ENCODE results near the gene SPG11. TPM values are rescaled to one million over a fixed set of nuclear protein-coding genes. Genes with fewer than 3 reads are reported as not detected.
"Not testable (repeated sequence)": the region's sequence is repeated elsewhere in the genome, so short reads cannot be mapped to it uniquely, and the experiment has no call there.

SPG11 gene
- polyA plus RNA-seq, 2 donors: 23.5 to 29.4 TPM

DNA sequence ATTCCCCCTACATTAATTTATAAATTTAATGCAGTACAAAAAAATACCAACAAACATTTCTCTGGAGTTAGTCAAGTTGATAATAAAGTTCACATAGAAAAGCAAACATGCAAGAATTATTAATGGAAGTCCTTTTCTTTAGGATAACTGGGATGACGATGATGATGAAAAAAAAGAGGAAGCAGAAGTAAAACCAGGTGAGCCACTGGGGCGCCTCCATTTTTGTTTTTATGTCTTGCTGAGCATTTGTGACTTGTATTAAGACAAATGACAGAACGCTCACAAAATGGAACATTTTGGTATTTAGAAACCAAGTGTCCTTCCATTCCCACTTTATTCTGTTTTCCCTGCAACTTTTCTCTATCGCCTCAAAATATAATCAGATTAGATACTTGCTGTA is 112.7 kb downstream of the SPG11 start:
- Histone ChIP-seq H3K27ac (ENCODE audit: low read depth in 2 of 2, low read length in 1 of 2) (no peak overlapping the region), H3K27me3 (ENCODE audit: control insufficient read depth in 1 of 2, insufficient read depth in 2 of 2, low read length in 2 of 2) (no peaks in the 10 kb centered on the region), H3K36me3 (ENCODE audit: control insufficient read depth in 2 of 2, insufficient read depth in 2 of 2, low read length in 1 of 2) (peaks cover 3 to 7% of the 10 kb centered on the region in 2 donors), H3K4me1 (ENCODE audit: control insufficient read depth in 2 of 2, insufficient read depth in 2 of 2, low read length in 1 of 2) (no peaks in the 10 kb centered on the region), H3K4me3 (ENCODE audit: low read depth in 1 of 2, low read length in 2 of 2) (no peak overlapping the region), H3K9me3 (ENCODE audit: control insufficient read depth in 2 of 2, insufficient read depth in 1 of 2, low read depth in 1 of 2, low read length in 1 of 2) (no peaks in the 10 kb centered on the region)
- WGBS, 2 donors: 95 to 98% methylated on average over 4 of the region's 4 CpGs

DNA sequence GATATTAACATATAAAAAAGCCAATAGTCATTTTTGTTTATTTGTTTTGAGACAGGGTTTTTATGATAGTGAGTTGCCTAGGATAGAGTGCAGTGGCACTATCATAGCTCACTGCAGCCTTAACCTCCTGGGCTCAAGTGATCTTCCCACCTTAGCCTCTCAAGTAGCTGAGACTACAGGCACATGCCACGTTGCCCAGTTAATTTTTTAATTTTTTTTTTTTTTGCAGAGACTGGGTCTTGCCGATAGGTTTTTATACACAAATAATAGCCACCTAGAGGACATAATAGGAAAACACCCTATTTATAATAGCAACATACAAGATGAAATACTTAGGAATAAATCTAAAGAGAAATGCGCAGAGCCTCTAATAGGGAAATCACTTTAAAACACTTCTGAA is 113.2 kb downstream of the SPG11 start:
- Histone ChIP-seq H3K27me3 (ENCODE audit: control insufficient read depth in 1 of 2, insufficient read depth in 2 of 2, low read length in 2 of 2) (no peaks in the 10 kb centered on the region), H3K36me3 (ENCODE audit: control insufficient read depth in 2 of 2, insufficient read depth in 2 of 2, low read length in 1 of 2) (peaks cover 3 to 7% of the 10 kb centered on the region in 2 donors), H3K4me1 (ENCODE audit: control insufficient read depth in 2 of 2, insufficient read depth in 2 of 2, low read length in 1 of 2) (no peaks in the 10 kb centered on the region), H3K9me3 (ENCODE audit: control insufficient read depth in 2 of 2, insufficient read depth in 1 of 2, low read depth in 1 of 2, low read length in 1 of 2) (no peaks in the 10 kb centered on the region), H3K4me3 (ENCODE audit: low read depth in 1 of 2, low read length in 2 of 2) (no peak overlapping the region), H3K27ac (ENCODE audit: low read depth in 2 of 2, low read length in 1 of 2) (no peak overlapping the region)
- 36% methylated on average over 3 of the region's 3 CpGs for WGBS, 2 donors

DNA sequence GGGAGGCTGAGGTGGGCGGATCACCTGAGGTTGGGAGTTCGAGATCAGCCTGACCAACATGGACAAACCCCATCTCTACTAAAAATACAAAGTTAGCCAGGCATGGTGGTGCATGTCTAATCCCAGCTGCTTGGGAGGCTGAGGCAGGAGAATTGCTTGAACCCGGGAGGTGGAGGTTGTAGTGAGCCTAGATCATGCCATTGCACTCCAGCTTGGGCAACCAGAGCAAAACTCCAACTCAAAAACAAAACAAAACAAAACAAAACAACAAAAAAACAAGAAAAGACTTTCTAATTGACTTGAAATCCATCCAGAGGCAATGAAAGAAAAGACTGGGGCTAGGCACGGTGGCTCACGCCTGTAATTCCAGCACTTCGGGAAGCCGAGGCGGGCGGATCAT is 114.3 kb downstream of the SPG11 start:
- H3K36me3 ChIP-seq (ENCODE audit: control insufficient read depth in 2 of 2, insufficient read depth in 2 of 2, low read length in 1 of 2); H3K27ac ChIP-seq (ENCODE audit: low read depth in 2 of 2, low read length in 1 of 2): not testable (repeated sequence)
- 96 to 97% methylated on average over 9 of the region's 9 CpGs for WGBS, 2 donors

DNA sequence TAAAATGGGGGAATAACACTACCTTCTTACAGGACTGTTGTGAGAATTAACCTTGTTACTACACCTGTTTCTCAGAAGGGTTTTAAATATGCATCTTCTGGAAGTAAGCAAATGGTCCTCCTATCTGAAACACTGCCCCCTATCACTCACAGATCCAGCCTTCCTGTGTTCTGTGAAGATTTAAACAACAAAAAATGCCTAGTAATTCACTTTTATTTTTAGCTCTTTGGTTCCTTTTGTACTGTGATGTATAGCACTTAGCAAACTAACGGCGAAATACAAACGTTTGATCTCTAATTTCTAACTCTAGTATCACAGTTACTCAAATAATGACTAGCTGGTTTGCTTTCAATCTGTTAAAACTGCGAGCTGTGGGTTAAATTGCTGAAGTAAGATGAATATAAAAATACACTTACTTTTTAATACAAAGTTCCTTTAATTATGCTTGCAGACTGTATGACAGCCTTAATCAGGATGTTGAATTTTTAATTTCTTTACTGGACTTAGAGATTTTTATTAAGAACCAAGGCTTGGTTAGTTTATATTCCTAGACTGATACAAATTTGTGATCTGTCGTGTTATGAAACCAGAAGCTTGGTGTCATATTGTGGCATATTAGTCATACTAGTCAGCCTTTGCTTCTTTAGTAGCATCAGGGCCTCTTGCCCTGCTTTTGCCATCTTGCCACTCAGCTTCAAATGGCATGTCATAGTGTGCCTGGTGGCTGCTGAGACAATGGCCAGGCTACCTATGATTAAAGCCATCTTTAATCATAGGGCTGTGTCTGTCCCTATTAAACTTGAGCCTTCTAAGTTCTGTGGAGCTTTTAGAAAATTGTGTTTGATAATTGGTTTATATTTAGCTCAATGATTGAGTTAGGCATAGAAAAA is 117.3 kb downstream of the SPG11 start:
- 46 to 52% methylated on average over 5 of the region's 5 CpGs for WGBS, 2 donors
- Histone ChIP-seq H3K4me3 (ENCODE audit: low read depth in 1 of 2, low read length in 2 of 2) (no peak overlapping the region), H3K27me3 (ENCODE audit: control insufficient read depth in 1 of 2, insufficient read depth in 2 of 2, low read length in 2 of 2) (no peaks in the 10 kb centered on the region), H3K9me3 (ENCODE audit: control insufficient read depth in 2 of 2, insufficient read depth in 1 of 2, low read depth in 1 of 2, low read length in 1 of 2) (no peaks in the 10 kb centered on the region), H3K36me3 (ENCODE audit: control insufficient read depth in 2 of 2, insufficient read depth in 2 of 2, low read length in 1 of 2) (peaks cover 0 to 3% of the 10 kb centered on the region in 2 donors), H3K27ac (ENCODE audit: low read depth in 2 of 2, low read length in 1 of 2) (no peak overlapping the region), H3K4me1 (ENCODE audit: control insufficient read depth in 2 of 2, insufficient read depth in 2 of 2, low read length in 1 of 2) (no peaks in the 10 kb centered on the region)

More for the DNA sequence above, 114.3 kb downstream of the SPG11 start:
- not testable (repeated sequence) for H3K4me3 ChIP-seq (ENCODE audit: low read depth in 1 of 2, low read length in 2 of 2); H3K9me3 ChIP-seq (ENCODE audit: control insufficient read depth in 2 of 2, insufficient read depth in 1 of 2, low read depth in 1 of 2, low read length in 1 of 2); H3K4me1 ChIP-seq (ENCODE audit: control insufficient read depth in 2 of 2, insufficient read depth in 2 of 2, low read length in 1 of 2); H3K27me3 ChIP-seq (ENCODE audit: control insufficient read depth in 1 of 2, insufficient read depth in 2 of 2, low read length in 2 of 2)

DNA sequence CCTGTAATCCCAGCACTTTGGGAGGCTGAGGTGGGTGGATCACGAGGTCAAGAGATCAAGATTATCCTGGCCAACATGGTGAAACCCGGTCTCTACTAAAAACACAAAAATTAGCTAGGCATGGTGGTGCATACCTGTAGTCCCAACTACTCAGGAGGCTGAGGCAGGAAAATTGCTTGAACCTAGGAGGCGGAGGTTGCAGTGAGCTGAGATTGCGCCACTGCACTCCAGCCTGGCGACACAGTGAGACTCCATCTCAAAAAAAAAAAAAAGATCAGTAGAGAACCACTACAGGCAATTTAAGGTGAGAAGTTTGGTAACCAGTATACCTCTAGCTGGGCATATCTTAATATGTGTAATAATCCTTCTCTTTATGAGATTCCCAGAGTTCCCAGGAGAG is 118.7 kb downstream of the SPG11 start:
- not testable (repeated sequence) for H3K27me3 ChIP-seq (ENCODE audit: control insufficient read depth in 1 of 2, insufficient read depth in 2 of 2, low read length in 2 of 2); H3K4me3 ChIP-seq (ENCODE audit: low read depth in 1 of 2, low read length in 2 of 2); H3K27ac ChIP-seq (ENCODE audit: low read depth in 2 of 2, low read length in 1 of 2); H3K36me3 ChIP-seq (ENCODE audit: control insufficient read depth in 2 of 2, insufficient read depth in 2 of 2, low read length in 1 of 2); H3K4me1 ChIP-seq (ENCODE audit: control insufficient read depth in 2 of 2, insufficient read depth in 2 of 2, low read length in 1 of 2); H3K9me3 ChIP-seq (ENCODE audit: control insufficient read depth in 2 of 2, insufficient read depth in 1 of 2, low read depth in 1 of 2, low read length in 1 of 2)
- WGBS, 2 donors: 91 to 93% methylated on average over 5 of the region's 5 CpGs

DNA sequence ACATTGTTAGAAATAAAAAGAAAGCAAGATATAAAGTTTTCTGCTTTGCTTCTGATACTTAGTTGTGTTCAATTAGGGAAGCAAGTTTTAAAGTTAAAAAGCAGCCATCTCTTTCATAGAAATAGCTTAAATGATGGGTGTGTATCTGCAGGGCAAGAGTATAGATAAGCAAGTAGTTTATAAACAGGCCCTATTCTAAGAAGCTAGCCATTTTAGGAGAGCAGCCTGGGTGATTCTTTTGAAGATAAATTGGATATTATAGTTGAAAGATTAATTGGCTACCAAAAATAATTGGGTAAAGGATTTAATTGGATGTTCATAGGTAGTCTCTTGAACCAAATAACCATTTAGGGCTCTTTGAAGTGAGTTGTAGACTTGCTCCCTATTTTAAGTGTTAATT is 120.9 kb downstream of the SPG11 start:
- Histone ChIP-seq H3K4me3 (ENCODE audit: low read depth in 1 of 2, low read length in 2 of 2) (no peak overlapping the region), H3K36me3 (ENCODE audit: control insufficient read depth in 2 of 2, insufficient read depth in 2 of 2, low read length in 1 of 2) (peaks cover 0 to 3% of the 10 kb centered on the region in 2 donors), H3K27ac (ENCODE audit: low read depth in 2 of 2, low read length in 1 of 2) (no peak overlapping the region), H3K27me3 (ENCODE audit: control insufficient read depth in 1 of 2, insufficient read depth in 2 of 2, low read length in 2 of 2) (no peaks in the 10 kb centered on the region), H3K9me3 (ENCODE audit: control insufficient read depth in 2 of 2, insufficient read depth in 1 of 2, low read depth in 1 of 2, low read length in 1 of 2) (no peaks in the 10 kb centered on the region), H3K4me1 (ENCODE audit: control insufficient read depth in 2 of 2, insufficient read depth in 2 of 2, low read length in 1 of 2) (no peaks in the 10 kb centered on the region)

DNA sequence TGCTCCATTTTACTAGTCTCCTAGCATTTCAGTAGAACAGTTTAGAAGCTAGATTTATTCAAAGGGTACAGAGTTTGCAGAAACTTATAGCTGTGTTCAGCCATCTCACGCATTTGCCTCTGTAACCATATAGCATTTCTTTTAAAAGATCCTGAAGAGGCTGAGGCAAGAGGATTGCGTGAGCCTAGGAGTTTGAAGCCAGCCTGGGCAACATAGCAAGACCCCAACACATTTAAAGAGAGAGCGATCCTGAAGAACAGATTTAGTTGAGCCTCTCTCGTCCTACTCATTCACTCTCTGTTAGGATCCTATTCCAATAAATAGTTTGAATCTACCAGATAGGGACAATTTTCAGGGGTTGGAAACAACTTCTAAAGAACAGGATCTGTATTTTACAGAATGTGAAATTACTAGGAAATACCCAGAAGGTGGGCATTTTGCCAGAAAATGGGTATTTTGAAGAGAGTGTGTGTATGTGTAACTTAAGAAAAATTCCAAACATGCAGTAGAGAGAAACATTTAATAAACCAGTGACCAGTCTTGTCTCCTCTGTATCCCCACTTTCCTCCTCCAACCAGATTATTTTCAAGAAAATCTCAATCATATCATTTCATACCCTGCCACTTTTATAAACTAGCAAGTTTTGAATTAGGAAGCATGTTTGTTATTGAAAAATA is 122.0 kb downstream of the SPG11 start:
- WGBS, 2 donors: 95 to 96% methylated on average over 4 of the region's 4 CpGs
- no peaks in the 10 kb centered on the region for H3K4me1 ChIP-seq (ENCODE audit: control insufficient read depth in 2 of 2, insufficient read depth in 2 of 2, low read length in 1 of 2)
- H3K4me3 ChIP-seq (ENCODE audit: low read depth in 1 of 2, low read length in 2 of 2): no peak overlapping the region
- no peak overlapping the region for H3K27ac ChIP-seq (ENCODE audit: low read depth in 2 of 2, low read length in 1 of 2)
- no peaks in the 10 kb centered on the region for H3K27me3 ChIP-seq (ENCODE audit: control insufficient read depth in 1 of 2, insufficient read depth in 2 of 2, low read length in 2 of 2)
- H3K36me3 ChIP-seq (ENCODE audit: control insufficient read depth in 2 of 2, insufficient read depth in 2 of 2, low read length in 1 of 2): peaks cover 0 to 3% of the 10 kb centered on the region in 2 donors
- no peaks in the 10 kb centered on the region for H3K9me3 ChIP-seq (ENCODE audit: control insufficient read depth in 2 of 2, insufficient read depth in 1 of 2, low read depth in 1 of 2, low read length in 1 of 2)

DNA sequence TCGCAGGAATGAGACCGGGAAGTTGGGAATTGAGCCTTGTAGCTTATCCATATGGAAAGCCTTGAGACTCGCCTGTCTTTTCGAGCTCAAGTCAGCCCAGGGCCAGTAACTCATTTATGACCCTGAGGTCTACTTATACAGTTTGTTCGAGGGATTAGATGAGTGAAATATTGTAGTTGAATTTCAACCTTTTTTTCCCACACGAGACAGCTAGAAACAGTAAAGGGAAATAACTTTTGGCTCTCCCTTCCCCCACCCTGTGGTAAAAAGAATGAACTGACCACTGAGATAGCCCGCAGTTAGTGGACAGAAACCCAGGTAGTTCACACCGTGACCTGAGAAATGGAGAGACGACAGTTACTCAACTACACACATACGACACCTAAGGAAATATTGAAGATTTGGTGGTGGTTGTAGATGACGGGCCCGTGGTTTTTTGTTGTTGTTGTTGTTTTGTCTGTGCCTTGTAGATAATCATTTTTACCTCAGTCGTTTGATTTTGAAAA is 125.7 kb downstream of the SPG11 start:
- peaks cover 0 to 9% of the 10 kb centered on the region in 2 donors for H3K4me1 ChIP-seq (ENCODE audit: control insufficient read depth in 2 of 2, insufficient read depth in 2 of 2, low read length in 1 of 2)
- H3K27me3 ChIP-seq (ENCODE audit: control insufficient read depth in 1 of 2, insufficient read depth in 2 of 2, low read length in 2 of 2): no peaks in the 10 kb centered on the region
- 5% methylated on average over 13 of the region's 13 CpGs for WGBS, 2 donors
- H3K4me3 ChIP-seq (ENCODE audit: low read depth in 1 of 2, low read length in 2 of 2): peak overlapping the region; percentile 80 to 93
- H3K27ac ChIP-seq (ENCODE audit: low read depth in 2 of 2, low read length in 1 of 2): peak overlapping the region; percentile 95 to 99
- H3K36me3 ChIP-seq (ENCODE audit: control insufficient read depth in 2 of 2, insufficient read depth in 2 of 2, low read length in 1 of 2): peaks cover 0 to 3% of the 10 kb centered on the region in 2 donors
- H3K9me3 ChIP-seq (ENCODE audit: control insufficient read depth in 2 of 2, insufficient read depth in 1 of 2, low read depth in 1 of 2, low read length in 1 of 2): no peaks in the 10 kb centered on the region

DNA sequence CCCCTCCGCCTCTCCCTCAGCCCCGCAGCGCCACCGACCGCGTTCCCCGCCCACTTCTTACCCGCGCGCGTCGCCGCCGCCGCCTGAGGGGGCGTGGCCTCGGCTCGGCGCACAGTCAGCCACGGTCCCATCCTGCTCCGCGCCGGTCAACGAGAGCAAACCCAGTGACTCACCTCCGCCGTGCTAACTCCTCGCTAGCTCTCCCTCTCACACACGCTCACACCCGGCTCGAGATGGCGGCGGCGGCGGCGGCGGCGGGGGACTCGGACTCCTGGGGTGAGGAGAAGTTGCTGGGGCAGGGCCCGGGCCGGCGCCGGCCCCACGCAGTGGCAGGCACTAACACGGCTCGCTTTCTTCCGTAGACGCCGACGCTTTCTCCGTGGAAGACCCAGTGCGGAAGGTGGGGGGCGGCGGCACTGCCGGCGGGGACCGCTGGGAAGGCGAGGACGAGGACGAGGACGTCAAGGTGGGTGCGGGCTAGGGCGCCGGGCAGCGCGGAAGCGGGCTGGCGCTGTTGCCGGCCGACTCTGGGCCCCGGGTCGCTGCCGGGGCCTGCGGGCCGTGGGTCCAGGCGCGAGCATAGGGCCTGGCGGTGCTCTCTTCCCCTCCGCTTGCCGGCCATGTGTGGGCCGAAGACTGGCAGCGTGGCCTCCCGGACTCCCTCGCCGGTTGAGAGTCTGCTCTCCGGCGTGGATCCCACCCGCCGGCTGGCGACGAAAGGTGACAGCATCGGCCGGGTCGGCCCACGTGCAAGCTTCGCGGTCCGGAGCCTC is 126.3 kb downstream of the SPG11 start, which contains the start of gene EIF3J:
Gene EIF3J, plus strand, starts transcription at position 186 of the 773 bp plus-strand sequence. Its CDS starts 48 bp downstream, at position 234.
- H3K9me3 ChIP-seq (ENCODE audit: control insufficient read depth in 2 of 2, insufficient read depth in 1 of 2, low read depth in 1 of 2, low read length in 1 of 2): no peaks in the 10 kb centered on the region
- WGBS, 2 donors: 0 to 1% methylated on average over 79 to 96 of the region's 97 CpGs
- H3K36me3 ChIP-seq (ENCODE audit: control insufficient read depth in 2 of 2, insufficient read depth in 2 of 2, low read length in 1 of 2): peaks cover 0 to 3% of the 10 kb centered on the region in 2 donors
- H3K27ac ChIP-seq (ENCODE audit: low read depth in 2 of 2, low read length in 1 of 2): peak within 1 kb of the TSS; percentile 95 to 99
- H3K4me1 ChIP-seq (ENCODE audit: control insufficient read depth in 2 of 2, insufficient read depth in 2 of 2, low read length in 1 of 2): peaks cover 0 to 9% of the 10 kb centered on the region in 2 donors
- H3K4me3 ChIP-seq (ENCODE audit: low read depth in 1 of 2, low read length in 2 of 2): peak within 1 kb of the TSS; percentile 80 to 93
- H3K27me3 ChIP-seq (ENCODE audit: control insufficient read depth in 1 of 2, insufficient read depth in 2 of 2, low read length in 2 of 2): no peaks in the 10 kb centered on the region
